IMR-90 (cell line): ENCODE measurements around the gene CGNL1. TPM values are rescaled to one million over a fixed set of nuclear protein-coding genes. Genes with fewer than 3 reads are reported as not detected.

ENCODE experiments used
- ATAC-seq: fragments of 200-7000 bp; cut with Tn5 transposase; 2 replicates; pipeline ENCODE4 v1.9.1; 2020; ENCODE audit warnings: low read depth, mild to moderate bottlenecking, moderate library complexity
- BruUV-seq: library from RNA; stranded (reverse); fragments of 400-500 nt; replicated peaks from 2 replicates; lab custom pipeline; 2021; lab: Mats Ljungman, UMichigan
- CTCF ChIA-PET: fragments of 300-600 bp; formaldehyde crosslinking; extraction: SDS; loops from one replicate; lab custom pipeline; 2021; ENCODE audit warnings: antibody characterized with exemption; lab: Yijun Ruan, JAX
- POLR2A ChIA-PET: fragments of 300-600 bp; sonication (Branson Sonifier 250); formaldehyde crosslinking; loops from one replicate; lab custom pipeline; 2022; ENCODE audit warnings: antibody characterized with exemption; ENCODE audit not compliant: unreplicated experiment; lab: Charles Lee
- DNase-seq: peaks from one replicate; pipeline ENCODE4 v3.0.0; 2013
- H2AFZ ChIP-seq: replicated peaks from 2 replicates; pipeline ENCODE3; 2013; ENCODE audit warnings: low read length, mild to moderate bottlenecking; ENCODE audit not compliant: poor library complexity
- H2AK5ac ChIP-seq: 2 replicates; pipeline ENCODE4 v1.6.1; 2013; ENCODE audit warnings: low read depth, low read length, inconsistent platforms
- H2AK9ac ChIP-seq: replicated peaks from 2 replicates; pipeline ENCODE3; 2013; ENCODE audit warnings: mild to moderate bottlenecking, low read depth, low read length, moderate library complexity; ENCODE audit not compliant: poor library complexity
- H2BK120ac ChIP-seq: 2 replicates; pipeline ENCODE4 v1.6.1; 2013; ENCODE audit warnings: low read depth, low read length, inconsistent platforms
- H2BK15ac ChIP-seq: 3 replicates; pipeline ENCODE4 v1.6.1; 2013; ENCODE audit warnings: low read depth, low read length, inconsistent platforms
- H2BK20ac ChIP-seq: 2 replicates; pipeline ENCODE4 v1.6.1; 2013; ENCODE audit warnings: low read depth, mild to moderate bottlenecking, inconsistent platforms, low read length, moderate library complexity
- H2BK5ac ChIP-seq: 2 replicates; pipeline ENCODE4 v1.6.1; 2013; ENCODE audit warnings: mild to moderate bottlenecking, low read depth, low read length, inconsistent platforms; ENCODE audit not compliant: poor library complexity, severe bottlenecking
- H3K14ac ChIP-seq: replicated peaks from 2 replicates; pipeline ENCODE4 v1.6.1; 2013; ENCODE audit warnings: low read depth, low read length, inconsistent platforms
- H3K18ac ChIP-seq: 2 replicates; pipeline ENCODE4 v1.6.1; 2013; ENCODE audit warnings: low read depth, low read length, control low read depth
- H3K23ac ChIP-seq: 2 replicates; pipeline ENCODE4 v1.6.1; 2013; ENCODE audit warnings: low read depth, low read length, inconsistent platforms
- H3K27ac ChIP-seq: 2 replicates; pipeline ENCODE4 v1.5.1; 2013; ENCODE audit warnings: mild to moderate bottlenecking, control low read depth, low read length; ENCODE audit not compliant: insufficient read depth
- H3K27me3 ChIP-seq: 2 replicates; pipeline ENCODE4 v1.6.1; 2013; ENCODE audit warnings: low read length; ENCODE audit not compliant: control insufficient read depth, insufficient read depth
- H3K36me3 ChIP-seq: 2 replicates; pipeline ENCODE4 v1.6.1; 2013; ENCODE audit warnings: low read length, mixed read lengths; ENCODE audit not compliant: control insufficient read depth, insufficient read depth
- H3K4ac ChIP-seq: 2 replicates; pipeline ENCODE4 v1.6.1; 2013; ENCODE audit warnings: low read depth, low read length, inconsistent platforms
- H3K4me1 ChIP-seq: 2 replicates; pipeline ENCODE4 v1.6.1; 2013; ENCODE audit warnings: low read length, mixed read lengths; ENCODE audit not compliant: control insufficient read depth, insufficient read depth
- H3K4me2 ChIP-seq: 2 replicates; pipeline ENCODE4 v1.6.1; 2013; ENCODE audit warnings: low read depth, mild to moderate bottlenecking, control low read depth, low read length, moderate library complexity
- H3K4me3 ChIP-seq: 2 replicates; pipeline ENCODE4 v1.5.1; 2013; ENCODE audit warnings: low read depth, mild to moderate bottlenecking, control low read depth, low read length, moderate library complexity; ENCODE audit not compliant: insufficient read depth
- H3K56ac ChIP-seq: 2 replicates; pipeline ENCODE4 v1.6.1; 2013; ENCODE audit warnings: low read length, inconsistent platforms; ENCODE audit not compliant: insufficient read depth; ENCODE audit errors: extremely low read depth
- H3K79me1 ChIP-seq, 2 experiments: 2 replicates each; pipeline ENCODE4 v1.6.1; 2013; ENCODE audit warnings: low read length in 2 of 2, inconsistent platforms in 1 of 2, low read depth in 1 of 2
- H3K9ac ChIP-seq: 2 replicates; pipeline ENCODE4 v1.6.1; 2013; ENCODE audit warnings: low read depth, low read length, control low read depth
- H3K9me1 ChIP-seq: 2 replicates; pipeline ENCODE4 v1.6.1; 2013; ENCODE audit warnings: low read length, inconsistent platforms; ENCODE audit not compliant: insufficient read depth
- H3K9me3 ChIP-seq: 2 replicates; pipeline ENCODE4 v1.6.1; 2013; ENCODE audit warnings: low read length; ENCODE audit not compliant: control insufficient read depth, insufficient read depth
- H4K20me1 ChIP-seq: 2 replicates; pipeline ENCODE4 v1.6.1; 2013; ENCODE audit warnings: low read length, inconsistent platforms; ENCODE audit not compliant: insufficient read depth
- H4K5ac ChIP-seq: 2 replicates; pipeline ENCODE4 v1.6.1; 2013; ENCODE audit warnings: mild to moderate bottlenecking, low read depth, low read length, control low read depth
- H4K8ac ChIP-seq, 2 experiments: 2 replicates each; pipeline ENCODE4 v1.6.1; 2013; ENCODE audit warnings: low read depth in 2 of 2, low read length in 2 of 2, control low read depth in 1 of 2, inconsistent platforms in 1 of 2
- H4K91ac ChIP-seq: 2 replicates; pipeline ENCODE4 v1.6.1; 2013; ENCODE audit warnings: low read depth, low read length, inconsistent platforms; ENCODE audit not compliant: insufficient read depth
- MXI1 ChIP-seq: IDR thresholded peaks from 2 replicates; pipeline ENCODE4 v1.6.1; 2012; ENCODE audit warnings: low read depth, mild to moderate bottlenecking, low read length, moderate library complexity, borderline replicate concordance
- NFE2L2 ChIP-seq: fragments of 150-350 bp; IDR thresholded peaks from 2 replicates; pipeline ENCODE4 v1.6.1; 2016; ENCODE audit warnings: low read depth, mild to moderate bottlenecking, low read length
- dilution Hi-C: fragments of 300-500 bp; cut with HindIII; formaldehyde crosslinking; loops from one replicate; pipeline ENCODE4 v1.14.3; 2018; ENCODE audit warnings: low sequenced_read_pairs; ENCODE audit not compliant: unreplicated experiment
- in situ Hi-C: fragments of 300-500 bp; cut with MboI; formaldehyde crosslinking; loops from 3 replicates; pipeline ENCODE4 v1.14.3; 2019; ENCODE audit warnings: low sequenced_read_pairs, inconsistent platforms, mixed read lengths
- intact Hi-C: fragments of 100-400 bp; cut with micrococcal nuclease; formaldehyde crosslinking; loops from 2 replicates; pipeline ENCODE4 v1.10.0; 2022
- polyA plus RNA-seq, 3 experiments: library from polyadenylated mRNA; depleted of rRNA; stranded (reverse); fragments of >200 nt; gene quantifications; 2 replicates each; pipeline ENCODE4 v1.2.3, GENCODE V29; 2012; ENCODE audit warnings: low replicate concordance in 1 of 3
- total RNA-seq: library from RNA; depleted of rRNA; stranded (reverse); fragments of >200 nt; gene quantifications from 2 replicates; pipeline ENCODE4 v1.2.3, GENCODE V29; 2012

CGNL1 gene
- total and polyA plus RNA-seq, 2 of the 4 experiments (the other 2 are of a cell fraction): 0.07 to 0.18 TPM

GRCh38 chr15:57486833-57487232, 110.5 kb downstream of the CGNL1 start:
- Histone ChIP-seq H2AK9ac (peak overlapping the region; percentile 39), H4K8ac (peak overlapping the region in 1 of 2 experiments; percentile 56; a peak in 2 of 4 replicates), H2AK5ac (peak overlapping the region; percentile 82; the same call in 1 of the 2 replicates), H3K36me3 (no peaks in the 10 kb centered on the region), H3K14ac (no peak overlapping the region; the same call in 1 of the 2 replicates), H3K4me3 (no peak overlapping the region), H2BK120ac (peak overlapping the region; percentile 91), H3K23ac (no peak overlapping the region), H3K9me3 (no peaks in the 10 kb centered on the region), H3K9ac (no peak overlapping the region), H4K91ac (peak overlapping the region; percentile 54; the same call in 1 of the 2 replicates), H3K18ac (no peak overlapping the region), H3K4me1 (peaks cover 8% of the 10 kb centered on the region), H2BK5ac (peak overlapping the region; percentile 25), H3K9me1 (peaks cover 4% of the 10 kb centered on the region; the same call in 1 of the 2 replicates), H3K27ac (no peak overlapping the region), H3K79me1 (no peaks in the 10 kb centered on the region), H3K4me2 (no peak overlapping the region), H4K5ac (no peak overlapping the region), H3K56ac (no peak overlapping the region), H4K20me1 (no peaks in the 10 kb centered on the region), H2AFZ (peak overlapping the region; percentile 16), H3K4ac (peak overlapping the region; percentile 72), H2BK20ac (peak overlapping the region; percentile 77), H2BK15ac (peak overlapping the region; percentile 81; the same call in 1 of the 3 replicates), H3K27me3 (no peaks in the 10 kb centered on the region)
- ChIA-PET CTCF (interaction anchor here (1.1 kb wide), 1 partner anchor 18 kb away, joined by 4 read pairs; no protein-coding TSS in a partner anchor), POLR2A (no interaction called here)
- dilution Hi-C loops (no loop called here), intact Hi-C loops (no loop called here), in situ Hi-C loops (no loop called here)
- TF ChIP-seq NFE2L2: no peak
- TF ChIP-seq MXI1: no peak
- BruUV-seq: no TSS peak
- no peak for ATAC-seq
- no peak for DNase-seq
